ENCODE results near the gene CES4A. TPM values are rescaled to one million over a fixed set of nuclear protein-coding genes. Genes with fewer than 3 reads are reported as not detected.

The CES4A gene
- total and polyA plus RNA-seq, 5 donors = 10.3 to 21.5 (median 11.6) TPM

- no peak overlapping the region for H3K27ac ChIP-seq (ENCODE audit: low read length)
- H3K4me1 ChIP-seq (ENCODE audit: control insufficient read depth, insufficient read depth, low read length) = no peaks in the 10 kb centered on the region
- DNase-seq (no peak), ATAC-seq (peak in 1 of 2 donors; percentile 25)
- WGBS = 86% methylated on average over 4 of the region's 4 CpGs
- no peak overlapping the region for H3K4me3 ChIP-seq (ENCODE audit: low read length)
- intact Hi-C loops (cut with DNase I) = no loop called here
- no peaks in the 10 kb centered on the region for H3K9me3 ChIP-seq (ENCODE audit: control insufficient read depth, low read length)
- H3K27me3 ChIP-seq (ENCODE audit: control insufficient read depth, insufficient read depth) = no peaks in the 10 kb centered on the region
These were observed 67.5 kb downstream of the CES4A start for GRCh38 chr16:67055712-67056487.

Other genes with a start within 250 kb of the CES4A start
- 100 to 1,000 TPM in 1 of 4 donors, 10 to 100 TPM in 3; 73.1 to 110 (median 94.2) TPM for gene DYNC1LI2, start 237.0 kb upstream of the CES4A start, total RNA-seq
- gene DYNC1LI2, start 237.0 kb upstream of the CES4A start, polyA plus RNA-seq = 42.0 TPM
- gene TERB1, start 187.0 kb upstream of the CES4A start, total RNA-seq = under 1 TPM in 1 of 4 donors, not detected in 3; 0.22 TPM
- not detected for gene TERB1, start 187.0 kb upstream of the CES4A start, polyA plus RNA-seq
- 10 to 100 TPM; 30.9 to 35.6 (median 32.6) TPM for gene NAE1, start 157.6 kb upstream of the CES4A start, total RNA-seq
- 26.2 TPM for gene NAE1, start 157.6 kb upstream of the CES4A start, polyA plus RNA-seq
- not detected for gene CA7, start 144.2 kb upstream of the CES4A start, total RNA-seq
- not detected for gene CA7, start 144.2 kb upstream of the CES4A start, polyA plus RNA-seq
- 1 to 10 TPM; 3.8 to 4.4 (median 4.1) TPM for gene PDP2, start 108.1 kb upstream of the CES4A start, total RNA-seq
- 2.1 TPM for gene PDP2, start 108.1 kb upstream of the CES4A start, polyA plus RNA-seq
- gene CDH16, start 69.7 kb upstream of the CES4A start, total RNA-seq = under 1 TPM; 0.38 to 0.97 (median 0.65) TPM
- gene CDH16, start 69.7 kb upstream of the CES4A start, polyA plus RNA-seq = 0.50 TPM
- 100 to 1,000 TPM; 135 to 299 (median 142) TPM for gene RRAD, start 63.1 kb upstream of the CES4A start, total RNA-seq
- gene RRAD, start 63.1 kb upstream of the CES4A start, polyA plus RNA-seq = 375 TPM
- gene CIAO2B, start 54.2 kb upstream of the CES4A start, total RNA-seq = 100 to 1,000 TPM in 2 of 4 donors, 10 to 100 TPM in 2; 82.8 to 104 (median 100) TPM
- gene CIAO2B, start 54.2 kb upstream of the CES4A start, polyA plus RNA-seq = 239 TPM
- 10 to 100 TPM; 32.4 to 47.6 (median 37.1) TPM for gene CES2, start 53.1 kb upstream of the CES4A start, total RNA-seq
- gene CES2, start 53.1 kb upstream of the CES4A start, polyA plus RNA-seq = 46.1 TPM
- gene CES3, start 27.3 kb upstream of the CES4A start, total RNA-seq = 1 to 10 TPM in 2 of 4 donors, under 1 TPM in 2; 0.88 to 1.3 (median 0.98) TPM
- 0.48 TPM for gene CES3, start 27.3 kb upstream of the CES4A start, polyA plus RNA-seq
- gene CBFB, start 40.6 kb downstream of the CES4A start, total RNA-seq = 10 to 100 TPM; 23.7 to 39.3 (median 29.6) TPM
- 15.7 TPM for gene CBFB, start 40.6 kb downstream of the CES4A start, polyA plus RNA-seq
- 10 to 100 TPM; 11.4 to 11.8 (median 11.6) TPM for gene PHAF1, start 121.4 kb downstream of the CES4A start, total RNA-seq
- gene PHAF1, start 121.4 kb downstream of the CES4A start, polyA plus RNA-seq = 7.1 TPM
- 10 to 100 TPM; 17.0 to 19.8 (median 18.7) TPM for gene B3GNT9, start 162.4 kb downstream of the CES4A start, total RNA-seq
- 11.7 TPM for gene B3GNT9, start 162.4 kb downstream of the CES4A start, polyA plus RNA-seq
- 10 to 100 TPM in 2 of 4 donors, 1 to 10 TPM in 2; 9.0 to 11.1 (median 9.8) TPM for gene TRADD, start 171.3 kb downstream of the CES4A start, total RNA-seq
- gene TRADD, start 171.3 kb downstream of the CES4A start, polyA plus RNA-seq = 8.7 TPM
- 10 to 100 TPM in 2 of 4 donors, 1 to 10 TPM in 2; 7.7 to 13.9 (median 9.9) TPM for gene FBXL8, start 171.4 kb downstream of the CES4A start, total RNA-seq
- gene FBXL8, start 171.4 kb downstream of the CES4A start, polyA plus RNA-seq = 9.8 TPM
- gene HSF4, start 176.2 kb downstream of the CES4A start, total RNA-seq = 10 to 100 TPM; 29.7 to 92.2 (median 60.3) TPM
- 36.6 TPM for gene HSF4, start 176.2 kb downstream of the CES4A start, polyA plus RNA-seq
- 100 to 1,000 TPM in 3 of 4 donors, 10 to 100 TPM in 1; 67.5 to 125 (median 107) TPM for gene NOL3, start 181.9 kb downstream of the CES4A start, total RNA-seq
- gene NOL3, start 181.9 kb downstream of the CES4A start, polyA plus RNA-seq = 133 TPM
- gene MATCAP1, start 195.4 kb downstream of the CES4A start, total RNA-seq = 10 to 100 TPM; 16.2 to 22.9 (median 17.2) TPM
- gene MATCAP1, start 195.4 kb downstream of the CES4A start, polyA plus RNA-seq = 14.8 TPM
- 1 to 10 TPM; 1.3 to 3.0 (median 2.2) TPM for gene EXOC3L1, start 201.5 kb downstream of the CES4A start, total RNA-seq
- 3.2 TPM for gene EXOC3L1, start 201.5 kb downstream of the CES4A start, polyA plus RNA-seq
- gene E2F4, start 203.6 kb downstream of the CES4A start, total RNA-seq = 10 to 100 TPM; 36.4 to 42.5 (median 40.5) TPM
- gene E2F4, start 203.6 kb downstream of the CES4A start, polyA plus RNA-seq = 33.9 TPM
- gene ELMO3, start 210.5 kb downstream of the CES4A start, total RNA-seq = under 1 TPM; 0.51 to 0.85 (median 0.76) TPM
- 0.72 TPM for gene ELMO3, start 210.5 kb downstream of the CES4A start, polyA plus RNA-seq
- 10 to 100 TPM; 15.4 to 26.2 (median 17.0) TPM for gene TMEM208, start 238.5 kb downstream of the CES4A start, total RNA-seq
- 43.5 TPM for gene TMEM208, start 238.5 kb downstream of the CES4A start, polyA plus RNA-seq

Data from right cardiac atrium (tissue), 5 donors.